Measurements from ENCODE around the gene COLEC12.
"Not testable (repeated sequence)": the region's sequence is repeated elsewhere in the genome, so short reads cannot be mapped to it uniquely, and the experiment has no call there.

COLEC12 gene

DNA sequence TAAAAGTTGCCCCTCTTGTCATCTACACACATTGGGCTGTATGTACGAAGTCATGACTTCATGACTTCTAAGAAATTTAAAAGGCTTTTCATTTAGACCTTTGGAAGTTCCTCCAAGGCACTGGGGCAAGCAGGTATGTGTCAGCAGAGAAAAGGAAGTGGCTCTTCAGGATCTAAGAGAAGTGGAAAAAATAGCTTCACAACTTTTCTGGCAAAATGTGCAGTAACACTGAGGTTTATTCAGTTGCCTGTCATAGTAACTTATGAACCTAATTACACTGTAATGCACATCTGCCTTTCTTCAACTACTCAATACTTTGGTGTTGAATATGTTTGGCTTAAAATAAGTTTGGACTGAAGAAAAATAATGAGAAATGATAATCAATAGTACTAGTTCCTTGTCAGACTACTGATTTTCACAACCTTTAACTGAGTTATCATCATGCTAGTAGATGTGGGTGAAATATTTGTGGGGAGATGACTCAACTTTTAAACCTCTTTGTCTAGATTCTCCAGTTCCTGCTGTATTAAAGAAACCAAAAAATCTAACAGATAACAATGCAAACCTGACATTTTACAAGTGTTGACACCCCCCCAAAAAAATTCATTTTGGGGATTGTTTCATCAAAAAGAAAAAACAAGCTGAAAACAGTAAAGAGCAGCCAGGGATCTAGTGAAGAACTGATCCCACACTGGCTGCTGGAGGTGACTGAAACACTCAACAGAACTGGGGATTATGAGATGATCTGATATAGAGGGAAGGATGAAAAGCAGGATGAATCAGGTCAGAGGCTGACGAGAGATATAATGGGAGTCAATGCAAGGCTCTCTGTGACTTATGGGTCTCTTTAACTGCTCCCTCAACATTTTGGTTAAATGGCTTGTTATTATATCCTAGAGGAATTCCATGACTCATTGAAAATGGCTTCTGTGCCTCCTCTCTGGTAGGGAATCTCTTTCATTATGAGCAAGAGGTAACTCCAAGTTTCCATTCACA, 84.6 kb downstream of the COLEC12 start:
- Histone ChIP-seq H3K27ac (ENCODE audit: insufficient read depth, low read depth, low read length, poor library complexity, severe bottlenecking) (no peak overlapping the region), H3K9me3 (ENCODE audit: control insufficient read depth, low read length) (no peaks in the 10 kb centered on the region), H3K27me3 (ENCODE audit: control insufficient read depth, insufficient read depth, low read length, poor library complexity, severe bottlenecking) (no peaks in the 10 kb centered on the region), H3K36me3 (ENCODE audit: control insufficient read depth, insufficient read depth, low read length) (no peaks in the 10 kb centered on the region), H3K4me3 (ENCODE audit: insufficient read depth, low read depth, low read length) (no peak overlapping the region), H3K4me1 (ENCODE audit: control insufficient read depth, insufficient read depth, low read length) (no peaks in the 10 kb centered on the region)
- WGBS, 2 experiments: 92 to 98% methylated on average over 2 of the region's 2 CpGs

DNA sequence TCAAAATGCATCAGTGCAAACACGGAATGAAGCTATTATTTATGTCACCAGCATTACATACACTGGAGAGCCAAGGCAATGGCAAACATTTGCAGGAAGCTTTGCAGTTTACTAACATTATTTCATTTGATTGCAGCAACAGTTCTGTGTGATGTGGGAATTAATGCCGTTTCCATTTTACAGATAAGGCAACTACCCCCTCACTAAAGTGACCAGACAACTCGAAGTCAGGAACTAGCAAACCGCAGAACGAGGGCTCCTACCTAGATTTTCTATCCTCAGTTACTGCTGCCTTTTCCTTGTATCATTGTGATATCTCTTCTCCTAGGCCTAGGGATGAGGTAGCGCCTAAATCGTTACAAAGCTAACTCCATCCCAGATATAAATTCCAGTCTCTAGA, 85.5 kb downstream of the COLEC12 start:
- Histone ChIP-seq H3K4me1 (ENCODE audit: control insufficient read depth, insufficient read depth, low read length) (no peaks in the 10 kb centered on the region), H3K27me3 (ENCODE audit: control insufficient read depth, insufficient read depth, low read length, poor library complexity, severe bottlenecking) (no peaks in the 10 kb centered on the region), H3K9me3 (ENCODE audit: control insufficient read depth, low read length) (no peaks in the 10 kb centered on the region), H3K27ac (ENCODE audit: insufficient read depth, low read depth, low read length, poor library complexity, severe bottlenecking) (no peak overlapping the region), H3K4me3 (ENCODE audit: insufficient read depth, low read depth, low read length) (no peak overlapping the region), H3K36me3 (ENCODE audit: control insufficient read depth, insufficient read depth, low read length) (no peaks in the 10 kb centered on the region)
- WGBS, 2 experiments: 77 to 82% methylated on average over 7 of the region's 7 CpGs

DNA sequence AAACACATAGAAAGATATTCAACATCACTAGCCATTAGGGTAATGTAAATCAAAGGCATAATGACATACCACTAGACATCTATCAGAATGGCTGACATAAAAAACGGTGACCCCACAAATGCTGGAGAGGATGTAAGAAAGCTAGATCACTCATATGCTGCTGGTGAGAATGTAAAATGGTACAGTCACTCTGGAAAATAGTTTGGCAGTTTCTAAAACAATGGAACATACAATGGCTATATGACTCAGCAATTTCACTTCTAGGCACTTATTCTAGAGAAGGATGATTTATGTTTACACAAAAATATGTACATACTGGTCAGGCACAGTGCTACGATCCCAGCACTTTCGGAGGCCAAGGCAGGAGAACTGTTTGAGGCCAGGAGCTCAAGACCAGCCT, 87.3 kb downstream of the COLEC12 start:
- H3K4me3 ChIP-seq (ENCODE audit: insufficient read depth, low read depth, low read length): no peak overlapping the region
- no peaks in the 10 kb centered on the region for H3K9me3 ChIP-seq (ENCODE audit: control insufficient read depth, low read length)
- no peaks in the 10 kb centered on the region for H3K36me3 ChIP-seq (ENCODE audit: control insufficient read depth, insufficient read depth, low read length)
- WGBS, 2 experiments: 89 to 95% methylated on average over 3 of the region's 3 CpGs
- H3K27ac ChIP-seq (ENCODE audit: insufficient read depth, low read depth, low read length, poor library complexity, severe bottlenecking): no peak overlapping the region
- H3K4me1 ChIP-seq (ENCODE audit: control insufficient read depth, insufficient read depth, low read length): no peaks in the 10 kb centered on the region
- H3K27me3 ChIP-seq (ENCODE audit: control insufficient read depth, insufficient read depth, low read length, poor library complexity, severe bottlenecking): no peaks in the 10 kb centered on the region

GRCh38 chr18:410047-410455, 90.5 kb downstream of the COLEC12 start:
- Histone ChIP-seq H3K27ac (ENCODE audit: insufficient read depth, low read depth, low read length, poor library complexity, severe bottlenecking) (no peak overlapping the region), H3K4me3 (ENCODE audit: insufficient read depth, low read depth, low read length) (no peak overlapping the region), H3K36me3 (ENCODE audit: control insufficient read depth, insufficient read depth, low read length) (peaks cover 8% of the 10 kb centered on the region)

DNA sequence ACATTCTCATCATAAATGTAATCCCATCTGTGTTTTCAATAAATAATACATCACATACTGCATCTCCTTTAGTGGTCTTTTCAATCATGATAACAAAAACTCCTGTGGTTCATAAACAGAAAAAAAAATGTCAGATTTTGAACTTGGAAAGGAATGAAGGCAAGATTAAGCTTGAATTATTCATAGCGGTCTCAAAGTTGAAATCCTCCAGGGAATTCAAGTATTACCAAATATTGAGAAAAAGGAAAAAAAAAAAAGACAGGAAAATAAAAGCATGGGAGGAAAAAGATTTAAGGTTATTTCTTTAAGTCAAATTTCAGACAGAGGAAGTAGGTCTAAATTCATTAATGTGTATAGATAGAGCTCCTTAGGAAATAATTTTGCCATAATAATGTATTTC, 92.1 kb downstream of the COLEC12 start:
- H3K4me3 ChIP-seq (ENCODE audit: insufficient read depth, low read depth, low read length): no peak overlapping the region
- H3K27ac ChIP-seq (ENCODE audit: insufficient read depth, low read depth, low read length, poor library complexity, severe bottlenecking): no peak overlapping the region
- no peaks in the 10 kb centered on the region for H3K27me3 ChIP-seq (ENCODE audit: control insufficient read depth, insufficient read depth, low read length, poor library complexity, severe bottlenecking)
- WGBS, 2 experiments: 100% methylated on average over 1 of the region's 1 CpG
- no peaks in the 10 kb centered on the region for H3K9me3 ChIP-seq (ENCODE audit: control insufficient read depth, low read length)
- H3K36me3 ChIP-seq (ENCODE audit: control insufficient read depth, insufficient read depth, low read length): peaks cover 9% of the 10 kb centered on the region
- no peaks in the 10 kb centered on the region for H3K4me1 ChIP-seq (ENCODE audit: control insufficient read depth, insufficient read depth, low read length)

More at GRCh38 chr18:410047-410455, 90.5 kb downstream of the COLEC12 start:
- H3K9me3 ChIP-seq (ENCODE audit: control insufficient read depth, low read length): no peaks in the 10 kb centered on the region
- H3K4me1 ChIP-seq (ENCODE audit: control insufficient read depth, insufficient read depth, low read length): no peaks in the 10 kb centered on the region
- H3K27me3 ChIP-seq (ENCODE audit: control insufficient read depth, insufficient read depth, low read length, poor library complexity, severe bottlenecking): no peaks in the 10 kb centered on the region

DNA sequence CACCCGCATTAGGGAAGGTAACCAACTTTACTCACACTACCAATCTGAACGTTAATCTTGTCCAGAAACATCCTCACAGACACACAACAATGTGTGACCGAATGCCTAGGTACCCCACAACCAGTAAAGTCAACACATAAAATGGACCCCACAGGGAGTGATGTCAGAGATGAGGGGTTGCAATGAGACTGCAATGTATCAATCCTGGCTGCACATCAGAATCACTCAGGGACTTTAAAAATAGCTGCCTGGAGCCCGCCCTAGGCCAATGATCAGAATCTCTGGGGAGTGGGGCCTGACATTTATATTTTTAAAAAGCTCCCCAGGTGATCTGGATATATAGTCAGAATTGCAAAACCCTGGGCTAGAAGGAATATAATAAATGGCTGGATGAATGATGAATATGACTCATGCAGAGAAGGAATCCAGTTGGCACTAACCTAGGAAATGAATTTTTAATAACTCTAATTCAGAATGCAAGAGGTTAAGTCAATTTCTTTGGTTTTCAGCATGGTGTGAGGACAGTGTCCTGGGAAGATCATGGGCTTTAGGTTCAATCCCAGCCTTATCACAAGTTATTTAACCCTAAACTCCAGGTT, 92.8 kb downstream of the COLEC12 start:
- H3K4me1 ChIP-seq (ENCODE audit: control insufficient read depth, insufficient read depth, low read length): no peaks in the 10 kb centered on the region
- no peak overlapping the region for H3K27ac ChIP-seq (ENCODE audit: insufficient read depth, low read depth, low read length, poor library complexity, severe bottlenecking)
- no peaks in the 10 kb centered on the region for H3K27me3 ChIP-seq (ENCODE audit: control insufficient read depth, insufficient read depth, low read length, poor library complexity, severe bottlenecking)
- no peak overlapping the region for H3K4me3 ChIP-seq (ENCODE audit: insufficient read depth, low read depth, low read length)
- H3K36me3 ChIP-seq (ENCODE audit: control insufficient read depth, insufficient read depth, low read length): peaks cover 9% of the 10 kb centered on the region
- WGBS, 2 experiments: 91 to 92% methylated on average over 4 of the region's 4 CpGs
- H3K9me3 ChIP-seq (ENCODE audit: control insufficient read depth, low read length): no peaks in the 10 kb centered on the region

GRCh38 chr18:407191-407590, 93.3 kb downstream of the COLEC12 start:
- no peaks in the 10 kb centered on the region for H3K9me3 ChIP-seq (ENCODE audit: control insufficient read depth, low read length)
- WGBS, 2 experiments: 95% methylated on average over 3 of the region's 3 CpGs
- no peak overlapping the region for H3K4me3 ChIP-seq (ENCODE audit: insufficient read depth, low read depth, low read length)
- H3K36me3 ChIP-seq (ENCODE audit: control insufficient read depth, insufficient read depth, low read length): peaks cover 9% of the 10 kb centered on the region
- no peaks in the 10 kb centered on the region for H3K27me3 ChIP-seq (ENCODE audit: control insufficient read depth, insufficient read depth, low read length, poor library complexity, severe bottlenecking)
- H3K4me1 ChIP-seq (ENCODE audit: control insufficient read depth, insufficient read depth, low read length): no peaks in the 10 kb centered on the region
- no peak overlapping the region for H3K27ac ChIP-seq (ENCODE audit: insufficient read depth, low read depth, low read length, poor library complexity, severe bottlenecking)

GRCh38 chr18:406677-407076, 93.8 kb downstream of the COLEC12 start:
- H3K36me3 ChIP-seq (ENCODE audit: control insufficient read depth, insufficient read depth, low read length): peaks cover 9% of the 10 kb centered on the region
- H3K27ac ChIP-seq (ENCODE audit: insufficient read depth, low read depth, low read length, poor library complexity, severe bottlenecking): no peak overlapping the region
- no peaks in the 10 kb centered on the region for H3K27me3 ChIP-seq (ENCODE audit: control insufficient read depth, insufficient read depth, low read length, poor library complexity, severe bottlenecking)
- H3K4me1 ChIP-seq (ENCODE audit: control insufficient read depth, insufficient read depth, low read length): no peaks in the 10 kb centered on the region
- no peak overlapping the region for H3K4me3 ChIP-seq (ENCODE audit: insufficient read depth, low read depth, low read length)
- 94% methylated on average over 6 of the region's 6 CpGs for WGBS, 2 experiments
- H3K9me3 ChIP-seq (ENCODE audit: control insufficient read depth, low read length): no peaks in the 10 kb centered on the region

GRCh38 chr18:405006-405405, 95.5 kb downstream of the COLEC12 start:
- not testable (repeated sequence) for H3K27ac ChIP-seq (ENCODE audit: insufficient read depth, low read depth, low read length, poor library complexity, severe bottlenecking); H3K9me3 ChIP-seq (ENCODE audit: control insufficient read depth, low read length); H3K4me3 ChIP-seq (ENCODE audit: insufficient read depth, low read depth, low read length); H3K27me3 ChIP-seq (ENCODE audit: control insufficient read depth, insufficient read depth, low read length, poor library complexity, severe bottlenecking); H3K36me3 ChIP-seq (ENCODE audit: control insufficient read depth, insufficient read depth, low read length); H3K4me1 ChIP-seq (ENCODE audit: control insufficient read depth, insufficient read depth, low read length)
- 92 to 94% methylated on average over 4 of the region's 4 CpGs for WGBS, 2 experiments

DNA sequence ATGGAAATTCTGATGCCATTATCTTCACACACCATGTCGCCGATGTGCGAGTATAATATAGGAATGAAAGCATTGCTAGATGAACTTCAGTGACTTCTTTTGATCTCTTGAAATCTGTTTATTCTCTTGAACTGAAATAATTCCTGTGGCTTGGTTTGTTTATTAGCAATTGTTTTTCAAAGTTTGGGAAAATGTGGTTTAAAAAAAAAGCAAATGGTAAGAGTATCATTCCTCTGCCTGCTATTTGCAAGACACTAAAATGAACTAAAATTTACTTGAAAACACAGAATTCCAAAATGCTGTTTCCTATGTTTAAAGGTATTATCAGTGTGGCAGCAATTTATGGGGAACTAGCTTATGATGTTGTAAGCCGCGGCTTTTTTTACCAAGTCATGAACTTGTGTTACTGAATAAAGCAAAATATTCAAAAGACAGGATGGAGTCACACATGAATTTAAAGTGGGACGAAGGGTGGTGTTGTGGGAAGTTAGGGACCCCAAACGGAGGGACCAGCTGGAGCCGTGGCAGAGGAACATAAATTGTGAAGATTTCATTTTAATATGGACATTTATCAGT, 96.4 kb downstream of the COLEC12 start:
- peaks cover 9% of the 10 kb centered on the region for H3K36me3 ChIP-seq (ENCODE audit: control insufficient read depth, insufficient read depth, low read length)
- 96% methylated on average over 7 of the region's 8 CpGs for WGBS, 2 experiments

More for the DNA sequence above, 96.4 kb downstream of the COLEC12 start:
- Histone ChIP-seq H3K27me3 (ENCODE audit: control insufficient read depth, insufficient read depth, low read length, poor library complexity, severe bottlenecking) (no peaks in the 10 kb centered on the region), H3K27ac (ENCODE audit: insufficient read depth, low read depth, low read length, poor library complexity, severe bottlenecking) (no peak overlapping the region), H3K4me1 (ENCODE audit: control insufficient read depth, insufficient read depth, low read length) (no peaks in the 10 kb centered on the region), H3K4me3 (ENCODE audit: insufficient read depth, low read depth, low read length) (no peak overlapping the region), H3K9me3 (ENCODE audit: control insufficient read depth, low read length) (no peaks in the 10 kb centered on the region)

All from ectodermal cell (in vitro differentiated cells).